Urinary bladder (tissue), 4 donors: ENCODE data around the gene NAXE. TPM values are rescaled to one million over a fixed set of nuclear protein-coding genes. Genes with fewer than 3 reads are reported as not detected.

Experiments used
- DNase-seq: peaks from one replicate; pipeline ENCODE4 v3.0.0-alpha.2; 2015; ENCODE audit errors: extremely low spot score
- H3K27ac ChIP-seq: one replicate; pipeline ENCODE4 v1.5.1; 2013; ENCODE audit warnings: low read depth, mild to moderate bottlenecking, moderate library complexity
- H3K36me3 ChIP-seq: one replicate; pipeline ENCODE4 v1.6.1; 2013; ENCODE audit warnings: mild to moderate bottlenecking, moderate library complexity; ENCODE audit not compliant: insufficient read depth
- H3K4me1 ChIP-seq: one replicate; pipeline ENCODE4 v1.6.1; 2013; ENCODE audit warnings: mild to moderate bottlenecking, moderate library complexity; ENCODE audit not compliant: insufficient read depth
- H3K4me3 ChIP-seq: one replicate; pipeline ENCODE4 v1.5.1; 2013; ENCODE audit warnings: low read depth, low read length
- WGBS: extraction: QIAGEN DNeasy Blood & Tissue Kit; methylation state at CpG from one replicate; pipeline ENCODE4 v1.1.7; 2013; 5-methylcytosine and 5-hydroxymethylcytosine counted together
- polyA plus RNA-seq: library from polyadenylated mRNA; stranded (reverse); fragments of 200-250 nt; gene quantifications from one replicate; pipeline ENCODE4 v1.2.3, GENCODE V29; 2013
- total RNA-seq: library from RNA; depleted of rRNA; stranded (reverse); fragments of >200 nt; gene quantifications from one replicate; pipeline ENCODE4 v1.2.3, GENCODE V29; 2014
- donor health status: healthy with polysubstance abuse.
- donor health status: healthy.

The NAXE gene
- total and polyA plus RNA-seq, 2 donors, result 27.3 to 84.1 TPM

DNA sequence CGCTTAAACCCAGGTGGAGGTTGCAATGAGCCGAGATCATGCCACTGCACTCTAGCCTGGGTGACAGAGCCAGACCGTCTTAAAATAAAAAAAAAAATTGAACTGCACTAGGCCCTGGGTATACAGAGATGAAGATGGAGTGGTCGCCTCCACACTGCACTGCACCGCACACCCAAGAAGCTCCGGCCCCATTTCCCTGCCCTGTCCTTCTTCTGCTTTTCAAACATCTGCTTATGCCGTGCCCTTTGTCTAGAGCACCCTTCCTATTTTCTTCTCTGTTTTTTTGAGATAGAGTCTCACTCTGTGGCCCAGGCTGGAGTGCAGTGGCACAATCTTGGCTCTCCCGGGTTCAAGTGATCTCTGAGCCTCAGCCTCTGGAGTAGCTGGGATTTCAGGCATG lies 36.6 kb upstream of the NAXE start:
- DNase-seq, result no peak
- H3K27ac ChIP-seq, result no peak overlapping the region
- H3K36me3 ChIP-seq, result no peaks in the 10 kb centered on the region
- WGBS, result 83% methylated on average over 8 of the region's 8 CpGs
- no peak overlapping the region for H3K4me3 ChIP-seq
- H3K4me1 ChIP-seq, result no peaks in the 10 kb centered on the region

DNA sequence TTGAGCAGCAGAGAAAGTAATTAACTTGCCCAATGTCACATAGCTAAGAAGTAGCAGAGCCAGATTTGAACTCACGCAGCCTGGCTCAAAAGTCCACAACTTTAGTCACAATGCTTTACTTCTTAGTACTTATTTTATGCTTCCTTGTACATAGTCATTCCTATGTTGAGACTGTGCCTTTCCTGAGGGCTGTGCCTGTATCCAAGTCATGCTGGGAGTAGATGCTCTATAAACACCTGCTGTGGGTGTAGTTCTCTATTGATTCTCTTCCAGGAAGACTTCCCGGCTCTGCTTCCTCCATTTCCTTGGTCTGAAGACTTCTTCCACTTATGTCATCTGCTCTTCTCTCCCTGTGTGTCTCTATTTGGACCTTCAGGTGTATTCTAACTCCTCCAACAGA lies 35.9 kb upstream of the NAXE start:
- Histone ChIP-seq H3K36me3 (no peaks in the 10 kb centered on the region), H3K27ac (no peak overlapping the region), H3K4me3 (no peak overlapping the region), H3K4me1 (no peaks in the 10 kb centered on the region)
- WGBS, result 96% methylated on average over 2 of the region's 2 CpGs
- DNase-seq, result no peak

DNA sequence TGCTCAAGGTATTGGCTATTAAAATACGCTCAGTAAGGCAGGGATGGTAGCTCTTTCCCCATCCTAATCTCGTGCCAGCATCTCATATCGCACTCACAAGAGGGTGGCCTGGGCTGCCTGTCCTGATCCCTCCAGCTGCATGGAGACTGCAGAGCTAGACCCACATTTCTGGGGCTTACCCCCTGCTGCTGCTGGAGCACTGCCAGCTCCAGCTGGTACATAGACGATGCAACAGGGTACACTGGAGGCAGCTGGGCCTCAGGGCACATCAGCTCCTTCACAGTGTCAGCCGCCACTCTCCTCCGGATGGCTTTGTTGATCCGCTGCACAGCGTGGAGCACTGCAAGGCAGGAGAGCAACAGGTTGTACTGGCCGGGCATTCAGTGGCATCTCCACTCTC lies 35.2 kb upstream of the NAXE start:
- 82% methylated on average over 9 of the region's 9 CpGs for WGBS
- DNase-seq, result no peak
- H3K27ac ChIP-seq, result no peak overlapping the region
- H3K36me3 ChIP-seq, result no peaks in the 10 kb centered on the region
- no peak overlapping the region for H3K4me3 ChIP-seq
- no peaks in the 10 kb centered on the region for H3K4me1 ChIP-seq

DNA sequence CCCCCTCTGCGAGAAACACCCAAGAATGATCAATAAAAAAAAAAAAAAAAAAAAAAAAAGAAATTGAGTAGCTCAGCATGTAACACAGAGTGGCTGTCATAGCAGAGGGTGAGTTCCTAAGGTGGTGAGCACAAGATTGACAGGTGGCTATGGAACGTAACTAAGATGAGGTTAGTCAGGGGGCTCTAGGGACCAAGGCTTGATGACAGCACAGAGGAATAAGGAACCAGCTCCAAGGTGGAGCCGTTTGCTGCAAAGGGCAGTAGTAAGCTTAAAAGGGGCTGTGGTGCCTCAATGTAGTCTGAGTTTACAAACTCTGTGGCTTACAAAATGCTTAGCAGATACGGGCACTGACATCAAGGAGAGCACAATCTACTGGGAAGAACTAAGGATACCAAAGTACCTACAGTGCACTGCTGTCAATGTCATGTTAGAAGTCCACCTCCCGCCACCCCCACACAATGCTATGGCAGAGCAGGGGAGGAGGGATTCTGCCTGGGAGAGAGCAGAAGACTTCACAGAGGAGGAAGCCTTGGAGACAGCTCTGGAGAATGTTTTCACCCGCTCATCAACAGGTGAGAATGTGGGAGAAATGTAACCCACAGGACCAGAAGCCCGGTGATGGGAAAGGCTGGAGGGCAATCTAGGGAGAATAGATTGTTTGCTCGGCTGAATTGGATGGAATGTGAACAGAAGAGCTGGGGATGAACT lies 32.3 kb upstream of the NAXE start:
- no peak for DNase-seq

DNA sequence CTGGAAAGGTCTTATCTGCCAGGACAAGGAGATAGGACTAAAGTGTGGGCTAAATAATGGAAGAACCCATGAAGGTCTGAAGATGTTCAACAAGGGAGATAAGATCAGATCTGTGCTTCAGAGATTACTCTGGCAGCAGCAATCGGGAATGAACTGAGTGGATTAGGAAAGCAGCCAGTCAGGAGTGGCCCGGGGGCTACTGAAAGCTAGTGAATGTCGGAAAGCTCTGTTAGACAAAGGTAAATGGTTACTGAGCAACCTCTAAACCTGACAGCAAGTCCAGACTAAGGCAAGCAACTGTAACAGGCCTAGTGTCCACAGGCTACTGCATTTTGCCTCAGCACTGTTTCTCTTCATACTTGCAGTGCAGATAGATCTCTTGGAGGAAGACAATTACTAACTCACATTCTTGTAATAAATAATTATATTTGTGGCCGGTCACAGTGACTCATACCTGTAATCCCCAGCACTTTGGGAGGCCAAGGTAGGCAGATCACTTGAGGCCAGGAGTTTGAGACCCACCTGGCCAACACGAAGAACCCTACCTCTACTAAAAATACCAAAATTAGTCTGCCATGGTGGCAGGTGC lies 31.7 kb upstream of the NAXE start:
- no peak overlapping the region for H3K27ac ChIP-seq
- H3K4me1 ChIP-seq, result no peaks in the 10 kb centered on the region
- H3K36me3 ChIP-seq, result no peaks in the 10 kb centered on the region
- no peak overlapping the region for H3K4me3 ChIP-seq
- DNase-seq, result no peak
- 74% methylated on average over 5 of the region's 5 CpGs for WGBS

More for the DNA sequence above, 32.3 kb upstream of the NAXE start:
- H3K36me3 ChIP-seq, result no peaks in the 10 kb centered on the region
- 90% methylated on average over 7 of the region's 8 CpGs for WGBS
- no peaks in the 10 kb centered on the region for H3K4me1 ChIP-seq
- H3K27ac ChIP-seq, result no peak overlapping the region
- H3K4me3 ChIP-seq, result no peak overlapping the region

DNA sequence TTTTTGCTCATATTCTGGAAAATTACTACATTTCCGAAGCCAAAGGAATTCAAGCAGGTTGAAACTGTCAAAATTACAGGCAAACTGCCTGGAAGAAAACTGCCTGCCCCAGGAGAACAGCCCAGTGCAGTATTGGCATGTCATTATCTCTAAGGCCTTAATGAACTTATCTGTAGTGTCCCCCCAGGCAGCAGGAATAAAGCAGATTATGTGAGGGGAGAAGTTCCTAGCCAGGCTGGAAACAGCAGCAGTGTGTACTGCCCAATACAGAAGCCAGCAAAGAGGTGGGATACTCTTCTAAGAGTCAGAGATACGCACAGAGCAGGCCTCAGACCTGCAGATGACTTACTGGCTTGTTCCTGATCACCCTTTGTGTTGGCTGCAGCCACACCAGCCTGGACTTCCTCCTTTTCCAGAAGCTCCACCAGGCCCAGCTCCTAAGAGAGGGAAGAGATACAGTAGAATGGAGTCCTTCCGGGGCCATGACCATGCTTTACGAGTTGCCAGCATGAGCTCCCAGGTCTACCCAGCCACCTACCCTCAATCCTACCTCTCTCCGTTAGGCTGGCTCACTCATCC lies 30.9 kb upstream of the NAXE start:
- 70% methylated on average over 5 of the region's 5 CpGs for WGBS
- DNase-seq, result no peak
- no peaks in the 10 kb centered on the region for H3K36me3 ChIP-seq
- H3K27ac ChIP-seq, result no peak overlapping the region
- H3K4me1 ChIP-seq, result no peaks in the 10 kb centered on the region
- no peak overlapping the region for H3K4me3 ChIP-seq

DNA sequence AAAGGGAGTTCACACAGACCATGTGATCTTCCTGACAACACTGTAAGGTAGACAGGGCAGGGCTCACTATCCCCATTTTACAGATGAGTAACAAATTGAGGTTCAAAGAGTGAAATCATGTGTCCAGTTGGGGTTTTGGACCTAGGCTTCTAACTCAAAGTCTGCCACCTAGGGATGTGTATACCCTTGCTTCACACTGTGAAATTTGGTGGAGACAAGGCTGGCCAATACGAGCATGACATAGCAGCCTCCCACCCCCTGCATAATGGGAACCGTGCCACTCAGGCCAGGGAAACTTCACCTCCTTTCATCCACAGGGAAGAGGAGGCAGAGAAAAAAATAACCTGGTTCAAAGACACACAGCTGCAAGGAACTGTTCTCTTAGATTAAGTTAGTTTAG lies 26.1 kb upstream of the NAXE start:
- DNase-seq, result no peak
- Histone ChIP-seq H3K4me3 (no peak overlapping the region), H3K27ac (no peak overlapping the region), H3K4me1 (no peaks in the 10 kb centered on the region), H3K36me3 (no peaks in the 10 kb centered on the region)
- 78% methylated on average over 2 of the region's 2 CpGs for WGBS

DNA sequence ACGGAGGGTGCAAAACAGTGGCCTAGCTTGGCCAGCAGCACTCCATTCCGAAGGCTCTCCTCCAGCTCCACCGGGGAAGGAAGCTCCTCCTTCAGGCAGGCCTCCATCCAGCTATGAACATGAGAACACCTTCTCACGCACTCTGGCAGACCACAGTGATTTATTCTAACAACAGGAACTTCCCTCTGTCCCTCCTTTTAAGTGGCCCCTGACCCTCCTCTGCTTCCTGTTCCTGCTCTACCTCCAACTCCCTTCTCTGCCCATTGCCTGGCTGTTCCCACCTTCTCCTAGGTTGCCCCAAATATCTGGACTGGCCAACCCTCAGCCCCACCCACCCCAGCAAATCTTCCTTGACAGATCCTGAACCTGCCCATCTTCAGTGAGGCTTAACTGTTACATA lies 25.1 kb upstream of the NAXE start:
- no peak overlapping the region for H3K4me3 ChIP-seq
- H3K4me1 ChIP-seq, result no peaks in the 10 kb centered on the region
- no peak for DNase-seq
- no peak overlapping the region for H3K27ac ChIP-seq
- H3K36me3 ChIP-seq, result no peaks in the 10 kb centered on the region
- 94% methylated on average over 4 of the region's 4 CpGs for WGBS

DNA sequence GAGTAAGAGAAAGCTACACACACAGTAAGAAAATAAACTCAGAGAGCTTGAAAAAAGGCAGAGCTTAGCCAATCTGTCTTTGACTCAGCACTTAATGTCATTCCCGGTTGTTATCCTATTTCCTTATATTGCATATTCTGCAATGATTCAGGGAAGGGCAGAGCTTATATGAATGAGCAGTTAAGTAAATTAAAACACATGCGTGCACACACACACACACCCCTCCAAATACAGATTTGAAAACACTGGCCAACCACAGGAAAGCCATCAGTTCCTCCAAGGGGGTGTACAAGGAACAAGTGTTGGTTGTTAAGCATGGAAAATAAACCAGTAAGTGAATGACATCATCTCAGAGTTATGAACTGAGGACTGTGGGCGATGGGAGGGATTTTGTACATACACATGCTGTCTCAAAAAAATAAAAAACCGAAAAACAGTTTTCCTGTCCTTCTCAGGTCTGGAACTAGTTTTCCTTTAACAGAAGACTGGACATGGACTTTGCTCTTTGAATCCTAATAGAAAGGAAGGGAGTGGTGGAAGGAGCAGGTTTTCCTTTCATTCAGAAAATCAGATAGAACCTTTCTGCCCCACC lies 20.2 kb upstream of the NAXE start:
- Histone ChIP-seq H3K36me3 (no peaks in the 10 kb centered on the region), H3K27ac (no peak overlapping the region), H3K4me1 (no peaks in the 10 kb centered on the region), H3K4me3 (no peak overlapping the region)
- DNase-seq, result no peak
- WGBS, result 13% methylated on average over 4 of the region's 4 CpGs

DNA sequence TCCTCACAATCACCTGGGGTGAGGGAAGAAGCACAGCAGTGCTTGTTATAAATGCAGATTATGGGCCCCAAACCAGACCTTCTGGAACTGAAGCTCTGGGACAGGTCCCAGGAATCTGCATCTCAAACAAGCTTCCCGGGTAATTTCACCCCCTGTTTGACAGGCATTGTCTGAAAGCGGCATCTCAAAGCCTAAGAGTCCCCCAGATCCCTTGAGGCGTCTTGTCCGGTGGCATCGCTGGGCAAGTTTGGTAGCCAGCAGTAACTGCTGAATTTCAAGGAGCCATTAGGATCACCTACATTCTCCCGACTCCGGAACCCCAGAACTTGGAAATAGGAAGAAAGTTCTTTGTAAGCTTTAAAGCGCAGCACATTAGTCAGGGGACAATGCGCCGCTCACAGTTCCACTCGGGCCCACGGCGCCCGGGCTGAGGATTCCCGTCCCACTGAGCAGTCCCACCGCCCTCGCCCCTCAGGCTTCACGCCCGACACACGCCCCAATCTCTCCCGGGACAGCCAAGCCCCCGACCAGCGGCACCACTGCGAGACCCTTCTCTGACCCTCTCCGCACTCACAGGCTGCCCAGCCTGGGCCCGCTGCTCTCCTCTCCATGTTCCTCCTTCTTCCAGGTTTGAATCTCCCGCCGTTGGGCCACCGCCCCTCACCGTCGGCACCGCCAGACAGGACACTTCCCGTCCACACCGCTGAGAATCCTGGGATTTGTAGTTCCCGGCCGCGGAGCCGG lies 19.5 kb upstream of the NAXE start, which contains the start of gene IQGAP3:
Gene IQGAP3, minus strand, starts transcription at position 647 of the 744 bp plus-strand sequence. Its CDS starts 36 bp downstream, at position 611.
- H3K4me1 ChIP-seq, result no peaks in the 10 kb centered on the region
- WGBS, result 1% methylated on average over 38 of the region's 38 CpGs
- no peak within 1 kb of the TSS for H3K27ac ChIP-seq
- H3K4me3 ChIP-seq, result peak within 1 kb of the TSS; percentile 23
- peak; percentile 42 for DNase-seq
- H3K36me3 ChIP-seq, result no peaks in the 10 kb centered on the region

DNA sequence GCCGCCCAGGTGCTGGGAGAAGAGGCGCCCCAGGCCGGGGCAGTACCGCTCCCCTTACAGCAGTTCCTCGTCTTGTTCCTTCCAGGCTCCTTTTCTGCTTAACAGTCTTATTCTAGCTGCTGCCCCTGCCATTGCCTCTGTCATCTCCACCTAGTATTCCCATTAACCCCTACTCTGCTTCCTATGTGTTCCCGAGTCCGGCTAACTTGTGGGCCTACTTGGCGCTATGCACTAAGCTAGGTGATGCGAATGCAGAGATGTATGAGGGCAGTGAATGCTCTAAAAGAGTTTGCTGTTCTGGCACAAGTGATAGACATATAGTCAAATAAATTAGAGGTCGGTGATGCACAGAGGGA lies 18.9 kb upstream of the NAXE start:
- no peaks in the 10 kb centered on the region for H3K4me1 ChIP-seq
- DNase-seq, result no peak
- no peaks in the 10 kb centered on the region for H3K36me3 ChIP-seq
- no peak overlapping the region for H3K4me3 ChIP-seq
- H3K27ac ChIP-seq, result no peak overlapping the region
- WGBS, result 28% methylated on average over 10 of the region's 10 CpGs

DNA sequence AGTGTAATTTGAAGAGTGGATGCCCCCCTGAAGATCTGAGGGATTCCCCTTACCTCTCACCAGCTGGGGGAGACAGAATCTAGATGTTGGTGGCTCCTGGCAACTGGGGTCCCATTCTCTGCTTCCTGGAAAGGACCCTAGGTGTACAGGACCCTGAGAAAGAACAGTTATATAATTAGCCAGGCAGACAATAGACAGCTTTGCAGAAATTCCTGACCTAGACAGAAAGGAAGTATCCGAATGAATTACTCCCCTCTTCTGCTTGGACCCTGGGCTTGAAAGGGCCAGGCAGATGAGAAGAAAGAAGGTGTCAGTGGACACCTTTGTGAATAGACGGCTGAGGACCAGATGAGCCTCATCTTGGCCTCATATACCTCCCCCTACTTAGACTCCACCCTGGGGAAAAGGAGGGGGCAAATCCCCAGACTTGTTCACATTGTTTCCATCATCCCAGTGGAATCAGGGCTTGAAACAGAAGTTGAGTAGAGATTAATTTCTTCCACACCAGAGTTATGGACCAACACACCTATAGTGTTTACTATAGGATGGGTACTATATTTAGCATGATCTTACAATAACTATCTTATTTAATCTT lies 17.4 kb upstream of the NAXE start:
- no peak for DNase-seq
- 42% methylated on average over 2 of the region's 2 CpGs for WGBS
- Histone ChIP-seq H3K4me3 (no peak overlapping the region), H3K4me1 (no peaks in the 10 kb centered on the region), H3K36me3 (no peaks in the 10 kb centered on the region), H3K27ac (no peak overlapping the region)

DNA sequence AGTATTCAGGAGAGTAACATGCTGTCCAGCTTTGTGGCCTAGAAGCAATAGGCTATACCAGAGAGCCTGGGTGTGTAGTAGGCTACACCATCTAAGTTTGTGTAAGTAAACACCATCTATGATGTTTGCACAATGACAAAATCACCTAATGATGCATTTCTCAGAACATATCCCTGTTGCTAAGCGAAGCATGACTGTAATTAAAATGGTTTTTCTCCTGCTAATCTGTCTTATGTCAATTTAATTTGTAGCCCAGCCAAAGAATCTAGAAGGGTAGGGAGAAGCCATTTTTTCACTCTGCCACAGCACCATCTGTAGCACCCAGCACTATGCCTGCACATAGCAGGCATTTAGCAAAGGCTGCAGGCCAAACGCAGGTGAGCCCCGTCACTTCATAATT lies 14.0 kb upstream of the NAXE start:
- Histone ChIP-seq H3K36me3 (no peaks in the 10 kb centered on the region), H3K27ac (no peak overlapping the region), H3K4me3 (no peak overlapping the region), H3K4me1 (no peaks in the 10 kb centered on the region)
- DNase-seq, result no peak
- 88% methylated on average over 3 of the region's 3 CpGs for WGBS
